GM20000 (cell line): ENCODE data around the gene SLC1A1.

Experiments used
- DNase-seq: peaks from one replicate; pipeline ENCODE4 v3.0.0; 2012; ENCODE audit warnings: low spot score
- TF ChIP-seq, protein P1 (sequence below): IDR thresholded peaks from 2 replicates; pipeline ENCODE4 v1.5.1; 2012; ENCODE audit warnings: mild to moderate bottlenecking, control low read depth; ENCODE audit errors: extremely low read depth, missing control alignments

The SLC1A1 gene

GRCh38 chr9:4559261-4560182, 69.3 kb downstream of the SLC1A1 start:
- TF ChIP-seq, protein P1, sequence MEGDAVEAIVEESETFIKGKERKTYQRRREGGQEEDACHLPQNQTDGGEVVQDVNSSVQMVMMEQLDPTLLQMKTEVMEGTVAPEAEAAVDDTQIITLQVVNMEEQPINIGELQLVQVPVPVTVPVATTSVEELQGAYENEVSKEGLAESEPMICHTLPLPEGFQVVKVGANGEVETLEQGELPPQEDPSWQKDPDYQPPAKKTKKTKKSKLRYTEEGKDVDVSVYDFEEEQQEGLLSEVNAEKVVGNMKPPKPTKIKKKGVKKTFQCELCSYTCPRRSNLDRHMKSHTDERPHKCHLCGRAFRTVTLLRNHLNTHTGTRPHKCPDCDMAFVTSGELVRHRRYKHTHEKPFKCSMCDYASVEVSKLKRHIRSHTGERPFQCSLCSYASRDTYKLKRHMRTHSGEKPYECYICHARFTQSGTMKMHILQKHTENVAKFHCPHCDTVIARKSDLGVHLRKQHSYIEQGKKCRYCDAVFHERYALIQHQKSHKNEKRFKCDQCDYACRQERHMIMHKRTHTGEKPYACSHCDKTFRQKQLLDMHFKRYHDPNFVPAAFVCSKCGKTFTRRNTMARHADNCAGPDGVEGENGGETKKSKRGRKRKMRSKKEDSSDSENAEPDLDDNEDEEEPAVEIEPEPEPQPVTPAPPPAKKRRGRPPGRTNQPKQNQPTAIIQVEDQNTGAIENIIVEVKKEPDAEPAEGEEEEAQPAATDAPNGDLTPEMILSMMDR, result no peak
- DNase-seq, result peak; percentile 23

GRCh38 chr9:4563105-4563504, 72.8 kb downstream of the SLC1A1 start:
- DNase-seq, result no peak
- TF ChIP-seq, protein P1, result no peak

DNA sequence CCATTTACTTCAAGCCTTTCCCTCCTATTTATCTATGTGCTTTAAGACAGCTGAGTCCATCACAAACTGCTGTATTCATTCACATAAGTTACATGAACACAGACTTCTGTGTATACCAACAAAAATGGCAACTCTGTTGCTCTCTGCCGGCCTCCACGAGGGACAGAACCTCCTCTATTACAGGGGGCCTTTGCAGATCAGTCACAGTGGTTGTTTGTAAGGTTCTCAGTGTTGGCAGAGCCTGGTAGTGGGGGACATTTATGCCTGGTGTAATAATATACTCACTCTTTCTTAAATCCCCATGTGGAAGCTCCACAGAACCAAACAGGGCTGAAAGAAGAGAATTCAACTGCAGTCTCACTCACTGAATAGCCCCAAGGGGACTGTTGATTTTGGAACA, 76.5 kb downstream of the SLC1A1 start:
- TF ChIP-seq, protein P1, result no peak
- no peak for DNase-seq

GRCh38 chr9:4567601-4568000, 77.3 kb downstream of the SLC1A1 start:
- DNase-seq, result no peak
- TF ChIP-seq, protein P1, result no peak

GRCh38 chr9:4569101-4569500, 78.8 kb downstream of the SLC1A1 start:
- no peak for DNase-seq
- TF ChIP-seq, protein P1, result no peak

GRCh38 chr9:4572184-4572826, 82.0 kb downstream of the SLC1A1 start:
- TF ChIP-seq, protein P1, result no peak
- DNase-seq, result no peak

DNA sequence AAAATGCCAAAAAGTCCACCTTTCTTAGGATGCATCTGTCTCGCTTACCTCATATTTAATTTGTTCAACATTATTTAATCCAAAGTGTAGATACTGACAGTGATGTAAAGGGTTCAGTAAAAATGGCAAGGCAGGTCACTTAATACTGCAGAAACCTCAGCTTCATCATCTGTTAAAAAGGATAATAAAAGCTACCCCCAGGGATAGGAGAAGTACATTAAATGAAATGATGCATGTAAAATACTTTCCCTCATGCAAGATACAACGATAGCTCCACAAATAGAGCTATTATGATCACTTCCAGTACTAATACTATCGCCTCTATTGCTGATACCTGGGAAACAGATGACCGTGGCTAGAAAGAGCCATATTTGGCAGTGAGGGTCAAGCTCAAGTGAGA, 82.9 kb downstream of the SLC1A1 start:
- DNase-seq, result no peak
- TF ChIP-seq, protein P1, result no peak
